HG03159 (cell line): Measurements from ENCODE around the gene PAIP2B.
"Not testable (repeated sequence)": the region's sequence is repeated elsewhere in the genome, so short reads cannot be mapped to it uniquely, and the experiment has no call there.

Experiments
- ATAC-seq: cut with Tn5 transposase; IDR thresholded peaks from one replicate; pipeline ENCODE4 v1.9.1; 2021; ENCODE audit warnings: mild to moderate bottlenecking, moderate library complexity; ENCODE audit not compliant: unreplicated experiment

Gene PAIP2B

GRCh38 chr2:71226965-71227560 is at the start of gene PAIP2B:
TSS of gene PAIP2B (minus strand) at chr2:71227103. CDS start at chr2:71202589, 24,514 bp downstream.
- ATAC-seq = peak; percentile 97

GRCh38 chr2:71275939-71276310 is 49.0 kb upstream of the PAIP2B start:
- ATAC-seq = peak; percentile 11

- no peak for ATAC-seq
Measured at GRCh38 chr2:71269511-71270090, 42.7 kb upstream of the PAIP2B start.

- ATAC-seq = no peak
Measured at GRCh38 chr2:71263386-71263785, 36.5 kb upstream of the PAIP2B start.

- ATAC-seq = no peak
Measured at GRCh38 chr2:71261534-71261933, 34.6 kb upstream of the PAIP2B start.

GRCh38 chr2:71256421-71256820 is 29.5 kb upstream of the PAIP2B start:
- no peak for ATAC-seq

GRCh38 chr2:71254776-71255175 is 27.9 kb upstream of the PAIP2B start:
- ATAC-seq = no peak

GRCh38 chr2:71254078-71254477 is 27.2 kb upstream of the PAIP2B start:
- ATAC-seq = no peak

GRCh38 chr2:71253476-71253875 is 26.6 kb upstream of the PAIP2B start:
- ATAC-seq = no peak

- no peak for ATAC-seq
Measured at GRCh38 chr2:71252862-71253261, 26.0 kb upstream of the PAIP2B start.

- no peak for ATAC-seq
Measured at GRCh38 chr2:71250935-71251334, 24.0 kb upstream of the PAIP2B start.

GRCh38 chr2:71244302-71244660 is 17.4 kb upstream of the PAIP2B start:
- ATAC-seq = no peak

GRCh38 chr2:71243634-71244301 is 16.9 kb upstream of the PAIP2B start:
- ATAC-seq = no peak

GRCh38 chr2:71240794-71241193 is 13.9 kb upstream of the PAIP2B start:
- ATAC-seq = no peak

- ATAC-seq = no peak
Measured at GRCh38 chr2:71238089-71238488, 11.2 kb upstream of the PAIP2B start.

- no peak for ATAC-seq
Measured at GRCh38 chr2:71235930-71236587, 9.2 kb upstream of the PAIP2B start.

GRCh38 chr2:71233072-71233471 is 6.2 kb upstream of the PAIP2B start:
- ATAC-seq = not testable (repeated sequence)

- peak; percentile 9 for ATAC-seq
Measured at GRCh38 chr2:71226096-71226964, 573 bp downstream of the PAIP2B start.

- no peak for ATAC-seq
Measured at GRCh38 chr2:71224935-71225334, 2.0 kb downstream of the PAIP2B start.

GRCh38 chr2:71224457-71224856 is 2.4 kb downstream of the PAIP2B start:
- no peak for ATAC-seq

- ATAC-seq = no peak
Measured at GRCh38 chr2:71223767-71224333, 3.1 kb downstream of the PAIP2B start.
